Stomach (tissue), 9 donors: Measurements from ENCODE around the gene TOR1B. TPM values are rescaled to one million over a fixed set of nuclear protein-coding genes. Genes with fewer than 3 reads are reported as not detected.
"Not testable (repeated sequence)": the region's sequence is repeated elsewhere in the genome, so short reads cannot be mapped to it uniquely, and the experiment has no call there.

Experiments used
- DNase-seq, 2 donors: peaks; one replicate each; pipeline versions ENCODE4 v3.0.0 to v3.0.0-alpha.2; 2013 to 2019
- H3K27ac ChIP-seq, 5 donors: fragments of 200-600 bp in 4 of 5; sonication (generic) in 4 of 5; one replicate each; pipeline ENCODE4 v1.5.1; 2013 to 2019; ENCODE audit warnings: mild to moderate bottlenecking in 1 of 5, moderate library complexity in 1 of 5
- H3K27me3 ChIP-seq, 3 donors: fragments of 200-600 bp; sonication (generic); one replicate each; pipeline ENCODE4 v1.5.1; 2017 to 2019; ENCODE audit warnings: mixed run types in 1 of 3
- H3K36me3 ChIP-seq, 4 donors: fragments of 200-600 bp; sonication (generic); 1 replicate in 3 of 4; 2 replicates in 1 of 4; pipeline ENCODE4 v1.5.1; 2016 to 2019
- H3K4me1 ChIP-seq, 4 donors: fragments of 200-600 bp; sonication (generic); one replicate each; pipeline ENCODE4 v1.5.1; 2016 to 2019
- H3K4me3 ChIP-seq, 4 donors: fragments of 200-600 bp; sonication (generic) in 3 of 4; one replicate each; pipeline ENCODE4 v1.5.1; 2016 to 2019; ENCODE audit warnings: mild to moderate bottlenecking in 1 of 4
- H3K9me3 ChIP-seq, 4 donors: fragments of 200-600 bp; sonication (generic); one replicate each; pipeline ENCODE4 v1.5.1; 2016 to 2019
- CTCF ChIP-seq, 7 experiments: fragments of 450-650 bp in 4 of 7; fragments of 200-600 bp in 3 of 7; sonication (generic) in 3 of 7; IDR thresholded peaks; one replicate each; pipeline ENCODE4 v1.5.1; 2016 to 2019; ENCODE audit warnings: antibody characterized with exemption in 7 of 7, control low read depth in 2 of 7, mild to moderate bottlenecking in 1 of 7
- EP300 ChIP-seq: sonication (generic); formaldehyde crosslinking; IDR thresholded peaks from one replicate; pipeline ENCODE4 v1.6.1; 2017; ENCODE audit warnings: antibody characterized with exemption
- POLR2A ChIP-seq, 4 donors: fragments of 450-650 bp; IDR thresholded peaks; one replicate each; pipeline ENCODE4 v1.6.1; 2016; ENCODE audit warnings: antibody characterized with exemption in 4 of 4, control low read depth in 2 of 4, mild to moderate bottlenecking in 1 of 4, moderate library complexity in 1 of 4
- POLR2AphosphoS5 ChIP-seq, 3 donors: sonication (generic); formaldehyde crosslinking; IDR thresholded peaks; one replicate each; pipeline ENCODE4 v1.6.1; 2016; ENCODE audit warnings: antibody characterized with exemption in 3 of 3
- WGBS, 5 donors: extraction: QIAGEN DNeasy Blood & Tissue Kit in 3 of 5; methylation state at CpG; one replicate each; pipeline versions ENCODE4 v1.1.5 to v1.1.7; 2013 to 2018; 5-methylcytosine and 5-hydroxymethylcytosine counted together
- intact Hi-C: fragments of 100-400 bp; cut with DNase I; formaldehyde crosslinking; loops from one replicate; pipeline ENCODE4 v1.15.1; 2023; ENCODE audit warnings: low total_unique reads
- polyA plus RNA-seq, 3 donors: library from polyadenylated mRNA; stranded (reverse); fragments of 200-250 nt; gene quantifications; one replicate each; pipeline ENCODE4 v1.2.3, GENCODE V29; 2013
- total RNA-seq, 5 donors: library from RNA; depleted of rRNA; stranded (reverse); fragments of >200 nt; gene quantifications; one replicate each; pipeline versions ENCODE4 v1.1.0 to v1.2.3, GENCODE V29; 2014 to 2016
- donor health status: healthy with polysubstance abuse.
- donor health status: Bipolar disorder and iron deficiency.
- donor health status: healthy.

Gene TOR1B
- total and polyA plus RNA-seq, 8 donors: 4.7 to 151 (median 17.8) TPM

GRCh38 chr9:129761901-129762369 lies 41.0 kb upstream of the TOR1B start:
- Histone ChIP-seq H3K27ac (peak overlapping the region; percentile 65 to 83 (median 77)), H3K36me3 (no peaks in the 10 kb centered on the region), H3K9me3 (no peaks in the 10 kb centered on the region), H3K4me3 (no peak overlapping the region), H3K27me3 (no peaks in the 10 kb centered on the region), H3K4me1 (peaks cover 6 to 28% (median 15%) of the 10 kb centered on the region in 4 donors)
- TF ChIP-seq POLR2AphosphoS5 (IDR thresholded peaks at IDR 0.05) (peak in 1 of 3 donors; percentile 7), POLR2A (IDR thresholded peaks at IDR 0.05) (no peak)
- intact Hi-C loops: no loop called here
- DNase-seq: peak in 1 of 2 donors; percentile 71
- 23 to 60% (median 27%) methylated on average over 2 to 6 of the region's 6 CpGs for WGBS, 5 donors

- DNase-seq: peak in 1 of 2 donors; percentile 53
- H3K9me3 ChIP-seq, H3K4me3 ChIP-seq, H3K27me3 ChIP-seq, H3K36me3 ChIP-seq, intact Hi-C loops: not testable (repeated sequence)
- Histone ChIP-seq H3K4me1 (peaks cover 6 to 22% (median 13%) of the 10 kb centered on the region in 4 donors), H3K27ac (peak overlapping the region in 4 of 5 donors; percentile 77 to 83 (median 80))
- TF ChIP-seq POLR2AphosphoS5 (IDR thresholded peaks at IDR 0.05): peak in 2 of 3 donors; percentile 21 to 35
- 47 to 72% (median 62%) methylated on average over 9 to 13 of the region's 13 CpGs for WGBS, 5 donors
Observed at GRCh38 chr9:129762370-129762984, 40.5 kb upstream of the TOR1B start.

GRCh38 chr9:129762985-129763926 lies 39.7 kb upstream of the TOR1B start:
- intact Hi-C loops: no loop called here
- no peaks in the 10 kb centered on the region for H3K27me3 ChIP-seq
- H3K9me3 ChIP-seq: no peaks in the 10 kb centered on the region
- no peaks in the 10 kb centered on the region for H3K36me3 ChIP-seq
- H3K27ac ChIP-seq: peak overlapping the region; percentile 54 to 83 (median 77)
- 71 to 80% (median 74%) methylated on average over 13 of the region's 13 CpGs for WGBS, 5 donors
- H3K4me1 ChIP-seq: peaks cover 6 to 21% (median 13%) of the 10 kb centered on the region in 4 donors
- H3K4me3 ChIP-seq: no peak overlapping the region
- DNase-seq: peak in 1 of 2 donors; percentile 39
- no peak for TF ChIP-seq POLR2AphosphoS5 (IDR thresholded peaks at IDR 0.05)
- no peak for TF ChIP-seq EP300
- TF ChIP-seq CTCF (IDR thresholded peaks at IDR 0.05): no peak
- TF ChIP-seq POLR2A (IDR thresholded peaks at IDR 0.05): no peak

- no peak for DNase-seq
- intact Hi-C loops: no loop called here
Observed at GRCh38 chr9:129765764-129766317, 37.1 kb upstream of the TOR1B start.

More at GRCh38 chr9:129765764-129766317, 37.1 kb upstream of the TOR1B start:
- 81 to 97% (median 92%) methylated on average over 4 of the region's 4 CpGs for WGBS, 5 donors
- TF ChIP-seq EP300 (no peak), POLR2A (IDR thresholded peaks at IDR 0.05) (no peak), CTCF (IDR thresholded peaks at IDR 0.05) (no peak), POLR2AphosphoS5 (IDR thresholded peaks at IDR 0.05) (no peak)
- Histone ChIP-seq H3K36me3 (no peaks in the 10 kb centered on the region), H3K27ac (no peak overlapping the region), H3K4me1 (peaks cover 6 to 21% (median 13%) of the 10 kb centered on the region in 4 donors), H3K9me3 (no peaks in the 10 kb centered on the region), H3K4me3 (no peak overlapping the region), H3K27me3 (no peaks in the 10 kb centered on the region)
